Neural cell (in vitro differentiated cells): ENCODE data around the gene MT1X. TPM values are rescaled to one million over a fixed set of nuclear protein-coding genes. Genes with fewer than 3 reads are reported as not detected.
"Not testable (repeated sequence)": the region's sequence is repeated elsewhere in the genome, so short reads cannot be mapped to it uniquely, and the experiment has no call there.

Source experiments
- H2AFZ ChIP-seq: fragments of 200-600, 300-800 bp; sonication (generic), shearing (Covaris generic); 2 replicates; pipeline ENCODE4 v1.6.0; 2014; ENCODE audit warnings: low read depth, mild to moderate bottlenecking, antibody characterized with exemption, low read length, moderate library complexity
- H3F3A ChIP-seq: fragments of 200-600 bp; shearing (Covaris generic); 2 replicates; pipeline ENCODE4 v1.6.1; 2016; ENCODE audit warnings: mild to moderate bottlenecking, moderate library complexity, mixed read lengths, antibody characterized with exemption, low read length; ENCODE audit not compliant: insufficient read depth, poor library complexity, severe bottlenecking
- H3K27ac ChIP-seq: fragments of 200-600, 300-800 bp; sonication (generic), shearing (Covaris generic); 2 replicates; pipeline ENCODE4 v1.5.1; 2014; ENCODE audit warnings: mild to moderate bottlenecking, low read length, moderate library complexity
- H3K27me3 ChIP-seq: fragments of 300-800, 200-600 bp; sonication (generic), shearing (Covaris generic); 2 replicates; pipeline ENCODE4 v1.6.0; 2014; ENCODE audit warnings: mild to moderate bottlenecking, low read depth, low read length, moderate library complexity; ENCODE audit not compliant: insufficient read depth
- H3K36me3 ChIP-seq: fragments of 300-800, 200-600 bp; sonication (generic), shearing (Covaris generic); 2 replicates; pipeline ENCODE4 v1.5.1; 2014; ENCODE audit warnings: mild to moderate bottlenecking, antibody characterized with exemption, low read length, moderate library complexity; ENCODE audit not compliant: insufficient read depth
- H3K4me2 ChIP-seq: fragments of 300-800, 200-600 bp; sonication (generic), shearing (Covaris generic); 2 replicates; pipeline ENCODE4 v1.6.0; 2014; ENCODE audit warnings: mild to moderate bottlenecking, low read length
- H3K4me3 ChIP-seq: fragments of 300-800, 200-600 bp; sonication (generic), shearing (Covaris generic); 2 replicates; pipeline ENCODE4 v1.5.1; 2014; ENCODE audit warnings: mild to moderate bottlenecking, low read length, moderate library complexity
- H3K79me2 ChIP-seq: fragments of 200-600 bp; shearing (Covaris generic); replicated peaks from 2 replicates; pipeline ENCODE4 v1.6.0; 2014; ENCODE audit warnings: mild to moderate bottlenecking, low read length, moderate library complexity; ENCODE audit not compliant: insufficient read depth
- H3K9ac ChIP-seq: fragments of 300-800, 200-600 bp; sonication (generic), shearing (Covaris generic); 2 replicates; pipeline ENCODE4 v1.6.1; 2016; ENCODE audit warnings: mild to moderate bottlenecking, low read length, mixed read lengths
- H3K9me2 ChIP-seq: fragments of 200-600 bp; shearing (Covaris generic); 2 replicates; pipeline ENCODE4 v1.6.1; 2016; ENCODE audit warnings: mild to moderate bottlenecking, low read length, mixed read lengths; ENCODE audit not compliant: insufficient read depth
- H3K9me3 ChIP-seq: fragments of 200-600, 300-800 bp; sonication (generic), shearing (Covaris generic); 2 replicates; pipeline ENCODE4 v1.6.1; 2016; ENCODE audit warnings: mild to moderate bottlenecking, mixed run types, low read length, moderate library complexity, mixed read lengths
- H4K20me1 ChIP-seq: fragments of 200-600 bp; shearing (Covaris generic); 2 replicates; pipeline ENCODE4 v1.6.1; 2016; ENCODE audit warnings: mild to moderate bottlenecking, mixed run types; ENCODE audit not compliant: insufficient read depth
- CTCF ChIP-seq: fragments of 450-650 bp; IDR thresholded peaks from 2 replicates; pipeline ENCODE4 v1.5.1; 2014; ENCODE audit warnings: antibody characterized with exemption, mild to moderate bottlenecking, moderate library complexity; ENCODE audit not compliant: poor library complexity, severe bottlenecking
- EP300 ChIP-seq: fragments of 450-650 bp; conservative IDR thresholded peaks from 2 replicates; pipeline ENCODE4 v1.6.1; 2014; ENCODE audit warnings: antibody characterized with exemption, mild to moderate bottlenecking, moderate library complexity; ENCODE audit not compliant: poor library complexity, severe bottlenecking
- EZH2 ChIP-seq: fragments of 200-600, 300-800 bp; shearing (Covaris generic), sonication (generic); IDR thresholded peaks from 2 replicates; pipeline ENCODE4 v1.6.1; 2014; ENCODE audit warnings: antibody characterized with exemption, low read length, borderline replicate concordance, mild to moderate bottlenecking; ENCODE audit not compliant: insufficient read depth, poor library complexity, severe bottlenecking
- MXI1 ChIP-seq: fragments of 450-650 bp; conservative IDR thresholded peaks from 2 replicates; pipeline ENCODE4 v1.6.1; 2014; ENCODE audit warnings: antibody characterized with exemption, mild to moderate bottlenecking; ENCODE audit not compliant: poor library complexity, severe bottlenecking
- POLR2AphosphoS5 ChIP-seq: IDR thresholded peaks from 2 replicates; pipeline ENCODE4 v1.6.1; 2012
- RAD21 ChIP-seq: fragments of 450-650 bp; conservative IDR thresholded peaks from 2 replicates; pipeline ENCODE4 v1.6.1; 2014; ENCODE audit warnings: antibody characterized with exemption, mild to moderate bottlenecking, moderate library complexity
- REST ChIP-seq: IDR thresholded peaks from 2 replicates; pipeline ENCODE4 v1.6.1; 2012; ENCODE audit warnings: borderline replicate concordance
- SMC3 ChIP-seq: fragments of 450-650 bp; conservative IDR thresholded peaks from 2 replicates; pipeline ENCODE4 v1.6.1; 2014; ENCODE audit warnings: antibody characterized with exemption, mild to moderate bottlenecking, moderate library complexity; ENCODE audit not compliant: poor library complexity
- TAF1 ChIP-seq: IDR thresholded peaks from 2 replicates; pipeline ENCODE4 v1.6.1; 2012; ENCODE audit warnings: low read depth
- polyA plus RNA-seq: library from polyadenylated mRNA; depleted of rRNA; stranded (reverse); fragments of >200 nt; gene quantifications from 2 replicates; pipeline ENCODE4 v1.2.3, GENCODE V29; 2014

MT1X gene
- polyA plus RNA-seq, 1 donor from 2014 or later = 8.1 TPM

GRCh38 chr16:56664506-56664905, 17.8 kb upstream of the MT1X start:
- Histone ChIP-seq H3K36me3 (no peaks in the 10 kb centered on the region), H3K27me3 (peaks cover 100% of the 10 kb centered on the region), H3K27ac (no peak overlapping the region), H3K9me2 (no peaks in the 10 kb centered on the region), H3K9me3 (no peaks in the 10 kb centered on the region), H3K9ac (no peak overlapping the region), H3K79me2 (no peaks in the 10 kb centered on the region), H3F3A (no peaks in the 10 kb centered on the region), H3K4me3 (no peak overlapping the region), H2AFZ (no peak overlapping the region), H3K4me2 (no peak overlapping the region), H4K20me1 (no peaks in the 10 kb centered on the region)
- TF ChIP-seq MXI1 = no peak
- TF ChIP-seq SMC3 = no peak
- no peak for TF ChIP-seq RAD21
- TF ChIP-seq TAF1 = no peak
- TF ChIP-seq EP300 = no peak
- no peak for TF ChIP-seq POLR2AphosphoS5
- TF ChIP-seq REST = no peak
- no peak for TF ChIP-seq EZH2
- TF ChIP-seq CTCF = no peak

DNA sequence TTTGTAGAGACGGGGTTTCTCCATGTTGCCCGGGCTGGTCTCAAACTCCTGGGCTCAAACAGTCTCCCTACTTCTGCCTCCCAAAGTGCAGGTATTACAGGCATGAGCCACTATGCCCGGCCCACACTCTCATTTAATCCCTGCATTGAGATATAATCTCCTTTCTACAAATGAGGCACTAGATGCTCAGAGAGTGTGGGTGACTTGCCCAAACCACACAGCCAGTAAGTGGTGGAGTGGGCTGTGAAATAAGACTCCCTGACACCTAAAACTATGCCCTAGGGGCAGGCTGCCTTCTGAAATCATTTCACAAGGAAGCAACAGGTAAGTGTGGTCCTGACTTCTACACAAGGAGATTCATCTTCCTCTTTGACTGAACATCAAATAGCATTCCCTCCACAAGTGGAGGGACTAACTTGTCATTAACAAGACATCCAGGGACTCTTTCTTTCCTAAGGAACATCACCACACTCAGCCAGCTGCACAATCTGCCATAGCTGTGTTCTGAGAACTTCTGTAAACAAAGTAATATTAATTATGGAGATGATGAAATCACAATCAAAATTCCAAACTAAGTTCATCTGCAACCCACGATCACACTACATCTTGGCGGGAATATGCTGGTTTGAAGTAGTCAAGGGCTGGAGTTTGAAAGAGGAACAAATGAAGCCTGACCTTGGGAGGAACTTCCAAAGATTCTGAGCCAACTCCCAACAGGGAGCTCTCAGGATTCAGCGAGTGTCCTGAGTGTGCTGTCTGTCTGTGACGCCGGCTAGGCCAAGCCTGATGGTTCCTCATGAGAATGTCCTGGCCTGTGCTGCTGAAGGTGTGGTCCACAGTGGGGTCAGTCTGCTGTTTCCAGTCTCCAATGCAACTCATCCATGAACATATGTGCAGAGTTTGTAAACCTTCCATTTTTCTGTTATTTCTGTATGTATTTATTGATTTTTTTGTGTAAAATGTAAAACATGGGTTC, 16.7 kb upstream of the MT1X start:
- H3K27me3 ChIP-seq = peaks cover 100% of the 10 kb centered on the region

More for the DNA sequence above, 16.7 kb upstream of the MT1X start:
- not testable (repeated sequence) for H3K27ac ChIP-seq, H3K9ac ChIP-seq, H3K36me3 ChIP-seq, H3K79me2 ChIP-seq, H4K20me1 ChIP-seq, H3K9me2 ChIP-seq, H2AFZ ChIP-seq, H3K4me3 ChIP-seq, H3K4me2 ChIP-seq, H3F3A ChIP-seq, H3K9me3 ChIP-seq
